CD14-positive monocyte (primary cell): Measurements from ENCODE around the gene RPS25. TPM values are rescaled to one million over a fixed set of nuclear protein-coding genes. Genes with fewer than 3 reads are reported as not detected.

Experiments used
- DNase-seq, 3 donors: peaks; one replicate each; pipeline ENCODE4 v3.0.0-alpha.2; 2011 to 2022
- H2AFZ ChIP-seq: 2 replicates; pipeline ENCODE4 v1.6.0; 2012; ENCODE audit warnings: mild to moderate bottlenecking, low read depth, low read length, inconsistent platforms; ENCODE audit not compliant: insufficient read depth, poor library complexity, severe bottlenecking
- H3K27ac ChIP-seq, 2 donors: 1 replicate in 1 of 2; 2 replicates in 1 of 2; pipeline ENCODE4 v1.5.1; 2012 to 2013; ENCODE audit warnings: low read length in 2 of 2, control low read depth in 1 of 2, inconsistent platforms in 1 of 2, low read depth in 1 of 2, mild to moderate bottlenecking in 1 of 2
- H3K27me3 ChIP-seq, 2 donors: one replicate each; pipeline versions ENCODE4 v1.6.0 to v1.6.1; 2011 to 2013; ENCODE audit warnings: low read length in 2 of 2; ENCODE audit not compliant: control insufficient read depth in 2 of 2, insufficient read depth in 2 of 2
- H3K36me3 ChIP-seq, 2 donors: replicated peaks in 1 of 2; 1 replicate in 1 of 2; 2 replicates in 1 of 2; pipeline versions ENCODE4 v1.5.1 to v1.6.1; 2012 to 2013; ENCODE audit warnings: low read length in 2 of 2, control low read depth in 1 of 2, inconsistent platforms in 1 of 2, mild to moderate bottlenecking in 1 of 2; ENCODE audit not compliant: insufficient read depth in 2 of 2, control insufficient read depth in 1 of 2
- H3K4me1 ChIP-seq, 2 donors: 1 replicate in 1 of 2; 2 replicates in 1 of 2; pipeline versions ENCODE4 v1.5.1 to v1.6.1; 2012 to 2013; ENCODE audit warnings: low read length in 2 of 2, control low read depth in 1 of 2, inconsistent platforms in 1 of 2, mild to moderate bottlenecking in 1 of 2, moderate library complexity in 1 of 2; ENCODE audit not compliant: insufficient read depth in 2 of 2, control insufficient read depth in 1 of 2
- H3K4me2 ChIP-seq: replicated peaks from 2 replicates; pipeline ENCODE3; 2012; ENCODE audit warnings: low read length, moderate library complexity, mild to moderate bottlenecking; ENCODE audit not compliant: poor library complexity, severe bottlenecking; ENCODE audit errors: extremely low read depth
- H3K4me3 ChIP-seq, 3 experiments: fragments of 200-600 bp in 1 of 3; sonication (generic) in 1 of 3; replicated peaks in 1 of 3; 1 replicate in 2 of 3; 2 replicates in 1 of 3; pipeline ENCODE4 v1.5.1; 2011 to 2013; ENCODE audit warnings: low read length in 3 of 3, mild to moderate bottlenecking in 3 of 3, control low read depth in 2 of 3, low read depth in 2 of 3, inconsistent platforms in 1 of 3, moderate library complexity in 1 of 3
- H3K79me2 ChIP-seq: 2 replicates; pipeline ENCODE4 v1.6.0; 2012; ENCODE audit warnings: mild to moderate bottlenecking, control low read depth, inconsistent platforms, low read length, moderate library complexity; ENCODE audit not compliant: insufficient read depth
- H3K9ac ChIP-seq: 2 replicates; pipeline ENCODE4 v1.6.0; 2017; ENCODE audit warnings: low read length, mild to moderate bottlenecking; ENCODE audit not compliant: insufficient read depth, poor library complexity, severe bottlenecking
- H3K9me3 ChIP-seq, 2 donors: replicated peaks in 1 of 2; 1 replicate in 1 of 2; 2 replicates in 1 of 2; pipeline versions ENCODE4 v1.5.1 to v1.6.1; 2012 to 2013; ENCODE audit warnings: low read length in 2 of 2, control low read depth in 1 of 2; ENCODE audit not compliant: control insufficient read depth in 1 of 2, insufficient read depth in 1 of 2
- H4K20me1 ChIP-seq: 2 replicates; pipeline ENCODE4 v1.6.0; 2012; ENCODE audit warnings: mild to moderate bottlenecking, low read length, control low read depth, moderate library complexity; ENCODE audit not compliant: insufficient read depth
- H3K27ac Mint-ChIP-seq, 7 donors: one replicate each; pipeline ENCODE4 v1.8.0; 2020; ENCODE audit warnings: mild to moderate bottlenecking in 7 of 7, mixed read lengths in 7 of 7, moderate library complexity in 6 of 7, inconsistent platforms in 2 of 7
- H3K27me3 Mint-ChIP-seq, 3 donors: one replicate each; pipeline ENCODE4 v1.8.0; 2021 to 2022; ENCODE audit warnings: low read depth in 3 of 3, mild to moderate bottlenecking in 3 of 3, mixed read lengths in 3 of 3, moderate library complexity in 3 of 3, inconsistent platforms in 1 of 3
- H3K36me3 Mint-ChIP-seq, 2 donors: one replicate each; pipeline ENCODE4 v1.8.0; 2020; ENCODE audit warnings: mixed read lengths in 2 of 2, inconsistent platforms in 1 of 2, mild to moderate bottlenecking in 1 of 2
- H3K4me1 Mint-ChIP-seq: one replicate; pipeline ENCODE4 v1.8.0; 2020; ENCODE audit warnings: mild to moderate bottlenecking, mixed read lengths
- H3K4me3 Mint-ChIP-seq, 2 donors: one replicate each; pipeline ENCODE4 v1.8.0; 2020; ENCODE audit warnings: mild to moderate bottlenecking in 2 of 2, mixed read lengths in 2 of 2, moderate library complexity in 1 of 2
- H3K9me3 Mint-ChIP-seq, 7 donors: one replicate each; pipeline ENCODE4 v1.8.0; 2020 to 2022; ENCODE audit warnings: mixed read lengths in 7 of 7, mild to moderate bottlenecking in 6 of 7, moderate library complexity in 6 of 7, inconsistent platforms in 2 of 7
- WGBS: methylation state at CpG from one replicate; pipeline ENCODE4 v1.1.5; 2013; ENCODE audit warnings: missing lambda C conversion rate; ENCODE audit not compliant: insufficient coverage; 5-methylcytosine and 5-hydroxymethylcytosine counted together
- intact Hi-C, 2 donors: fragments of 100-400 bp; cut with micrococcal nuclease; formaldehyde crosslinking; loops; one replicate each; pipeline versions ENCODE4 v1.15.0 to v1.15.1; 2023
- polyA plus RNA-seq, 3 donors: library from polyadenylated mRNA; depleted of rRNA in 1 of 3; unstranded in 2 of 3; stranded (reverse) in 1 of 3; fragments of 300-500 nt in 2 of 3; fragments of >200 nt in 1 of 3; fragmentation: Illumina TruSeq in 2 of 3; gene quantifications; 1 replicate in 2 of 3; 2 replicates in 1 of 3; pipeline ENCODE4 v1.2.3, GENCODE V29; 2012 to 2021
- TF ChIP-seq, protein P1 (sequence below): fragments of 200-600 bp; IDR thresholded peaks from one replicate; pipeline ENCODE4 v1.8.0; 2022; ENCODE audit warnings: antibody characterized with exemption, mild to moderate bottlenecking

RPS25 gene
- polyA plus RNA-seq, 3 donors, result 1,137 to 1,336 (median 1,264) TPM

DNA sequence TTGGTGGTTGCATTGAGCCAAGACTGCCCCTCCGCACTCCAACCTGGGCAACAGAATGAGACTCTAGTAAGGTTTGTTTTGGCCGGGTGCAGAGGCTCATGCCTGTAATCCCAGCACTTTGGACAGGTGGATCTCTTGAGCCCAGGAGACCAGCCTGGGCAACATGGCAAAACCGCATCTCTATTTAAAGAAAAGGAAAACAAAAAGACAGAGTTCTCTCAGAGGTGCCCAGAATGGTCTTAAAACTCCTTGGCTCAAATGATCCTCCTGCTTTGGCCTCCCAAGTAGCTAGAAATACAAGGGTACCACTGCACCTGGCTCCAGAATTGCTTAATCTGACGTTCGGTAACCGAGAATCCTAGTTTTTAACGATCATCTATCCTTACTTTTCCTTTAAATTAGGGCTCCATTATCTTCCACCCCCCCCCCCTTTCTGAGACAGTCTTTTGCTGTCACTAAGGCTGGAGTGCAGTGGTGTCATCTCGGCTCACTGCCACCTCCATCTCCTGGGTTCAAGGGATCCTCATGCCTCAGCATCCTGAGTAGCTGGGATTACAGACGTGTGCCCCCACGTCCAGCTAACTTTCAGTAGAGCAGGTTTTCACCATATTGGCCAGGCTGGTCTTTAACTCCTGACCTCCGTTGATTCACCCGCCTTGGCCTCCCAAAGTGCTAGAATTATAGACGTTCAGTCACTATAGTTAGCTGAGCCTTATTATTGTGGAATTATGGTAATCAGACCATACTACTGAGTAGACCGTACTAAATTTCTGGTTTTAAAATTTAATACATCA is 1.7 kb downstream of the RPS25 start:
- Histone ChIP-seq H3K4me3 (peak overlapping the region in 1 of 3 experiments; percentile 88), H3K9me3 (no peaks in the 10 kb centered on the region), H3K4me1 (peaks cover 26 to 34% of the 10 kb centered on the region in 2 donors), H3K36me3 (peaks cover 49 to 61% of the 10 kb centered on the region in 2 donors), H3K4me2 (peak overlapping the region; percentile 96), H3K27me3 (no peaks in the 10 kb centered on the region), H3K79me2 (peaks cover 57% of the 10 kb centered on the region), H3K27ac (peak overlapping the region in 1 of 2 donors; percentile 96), H2AFZ (no peak overlapping the region), H4K20me1 (peaks cover 3% of the 10 kb centered on the region), H3K9ac (no peak overlapping the region)
- Mint-ChIP-seq H3K9me3 (no peaks in the 10 kb centered on the region), H3K4me3 (no peak overlapping the region), H3K27me3 (no peaks in the 10 kb centered on the region), H3K4me1 (peaks cover 24% of the 10 kb centered on the region), H3K36me3 (peaks cover 38 to 67% of the 10 kb centered on the region in 2 donors), H3K27ac (peak overlapping the region in 4 of 7 donors; percentile 36 to 79 (median 61))
- TF ChIP-seq, protein P1, sequence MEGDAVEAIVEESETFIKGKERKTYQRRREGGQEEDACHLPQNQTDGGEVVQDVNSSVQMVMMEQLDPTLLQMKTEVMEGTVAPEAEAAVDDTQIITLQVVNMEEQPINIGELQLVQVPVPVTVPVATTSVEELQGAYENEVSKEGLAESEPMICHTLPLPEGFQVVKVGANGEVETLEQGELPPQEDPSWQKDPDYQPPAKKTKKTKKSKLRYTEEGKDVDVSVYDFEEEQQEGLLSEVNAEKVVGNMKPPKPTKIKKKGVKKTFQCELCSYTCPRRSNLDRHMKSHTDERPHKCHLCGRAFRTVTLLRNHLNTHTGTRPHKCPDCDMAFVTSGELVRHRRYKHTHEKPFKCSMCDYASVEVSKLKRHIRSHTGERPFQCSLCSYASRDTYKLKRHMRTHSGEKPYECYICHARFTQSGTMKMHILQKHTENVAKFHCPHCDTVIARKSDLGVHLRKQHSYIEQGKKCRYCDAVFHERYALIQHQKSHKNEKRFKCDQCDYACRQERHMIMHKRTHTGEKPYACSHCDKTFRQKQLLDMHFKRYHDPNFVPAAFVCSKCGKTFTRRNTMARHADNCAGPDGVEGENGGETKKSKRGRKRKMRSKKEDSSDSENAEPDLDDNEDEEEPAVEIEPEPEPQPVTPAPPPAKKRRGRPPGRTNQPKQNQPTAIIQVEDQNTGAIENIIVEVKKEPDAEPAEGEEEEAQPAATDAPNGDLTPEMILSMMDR, result no peak
- intact Hi-C loops, result loop anchor here (1.0 to 5.0 kb wide), 5 partner anchors 18 to 89 kb away; partner anchors contain the start of genes CENATAC (in 2 of the 2), BCL9L (in 1 of the 2), DPAGT1 (in 1 of the 2) and VPS11 (in 1 of the 2)
- DNase-seq, result no peak
- WGBS, result 85% methylated on average over 11 of the region's 14 CpGs

DNA sequence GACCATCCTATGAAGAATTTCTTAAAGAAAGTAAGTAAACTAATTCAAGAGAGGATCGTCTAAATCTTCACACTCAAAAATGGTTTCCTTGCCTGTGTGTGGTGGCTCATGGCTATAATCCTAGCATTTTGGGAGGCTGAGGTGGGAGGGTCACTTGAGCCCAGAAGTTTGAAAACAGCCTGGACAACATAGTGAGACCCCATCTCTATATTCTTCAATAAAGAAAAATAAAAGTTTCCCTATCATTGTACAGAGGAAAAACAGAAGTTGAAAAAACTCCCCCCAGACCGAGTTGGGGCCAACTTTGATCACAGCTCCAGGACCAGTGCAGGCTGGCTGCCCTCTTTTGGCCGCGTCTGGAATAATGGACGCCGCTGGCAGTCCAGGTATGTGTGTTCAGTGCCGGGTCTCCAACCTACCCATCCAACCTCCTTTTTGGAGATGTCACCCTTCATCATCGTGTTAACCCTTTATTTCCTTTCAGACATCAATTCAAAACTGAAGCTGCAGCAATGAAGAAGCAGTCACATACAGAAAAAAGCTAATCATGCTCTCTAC is 3.0 kb downstream of the RPS25 start:
- Histone ChIP-seq H3K79me2 (peaks cover 44% of the 10 kb centered on the region), H4K20me1 (peaks cover 3% of the 10 kb centered on the region), H3K27me3 (no peaks in the 10 kb centered on the region), H3K27ac (no peak overlapping the region), H3K4me2 (no peak overlapping the region), H3K4me1 (peaks cover 25 to 29% of the 10 kb centered on the region in 2 donors), H2AFZ (no peak overlapping the region), H3K36me3 (peaks cover 55 to 64% of the 10 kb centered on the region in 2 donors), H3K9ac (no peak overlapping the region), H3K4me3 (no peak overlapping the region), H3K9me3 (no peaks in the 10 kb centered on the region)
- no peak for DNase-seq
- WGBS, result 77% methylated on average over 7 of the region's 8 CpGs
- H3K27ac Mint-ChIP-seq, result peak overlapping the region in 5 of 7 donors; percentile 24 to 82 (median 41)
- no peak overlapping the region for H3K4me3 Mint-ChIP-seq
- H3K4me1 Mint-ChIP-seq, result peaks cover 23% of the 10 kb centered on the region
- H3K27me3 Mint-ChIP-seq, result no peaks in the 10 kb centered on the region
- intact Hi-C loops, result loop anchor here in 1 of 2 donors (5.0 kb wide), 3 partner anchors 52 to 88 kb away; partner anchors contain the start of genes BCL9L, DPAGT1 and VPS11
- H3K9me3 Mint-ChIP-seq, result no peaks in the 10 kb centered on the region
- TF ChIP-seq, protein P1, result no peak
- H3K36me3 Mint-ChIP-seq, result peaks cover 46 to 66% of the 10 kb centered on the region in 2 donors
